Vagina (tissue), 2 donors: ENCODE results near the gene CERS2.

Experiments used
- POLR2AphosphoS5 ChIP-seq, 2 donors: sonication (generic); formaldehyde crosslinking; IDR thresholded peaks; one replicate each; pipeline ENCODE4 v1.9.0; 2017; ENCODE audit warnings: antibody characterized with exemption in 2 of 2, mild to moderate bottlenecking in 2 of 2, low read depth in 1 of 2; ENCODE audit not compliant: insufficient read depth in 1 of 2
- TF ChIP-seq, protein P1 (sequence below), 3 experiments: fragments of 450-650 bp in 2 of 3; fragments of 200-600 bp in 1 of 3; sonication (generic) in 1 of 3; IDR thresholded peaks; one replicate each; pipeline ENCODE4 v1.5.1; 2017 to 2019; ENCODE audit warnings: antibody characterized with exemption in 3 of 3, mild to moderate bottlenecking in 2 of 3, moderate library complexity in 2 of 3

GRCh38 chr1:150999051-150999674 lies 24.5 kb upstream of the CERS2 start:
- TF ChIP-seq, protein P1, sequence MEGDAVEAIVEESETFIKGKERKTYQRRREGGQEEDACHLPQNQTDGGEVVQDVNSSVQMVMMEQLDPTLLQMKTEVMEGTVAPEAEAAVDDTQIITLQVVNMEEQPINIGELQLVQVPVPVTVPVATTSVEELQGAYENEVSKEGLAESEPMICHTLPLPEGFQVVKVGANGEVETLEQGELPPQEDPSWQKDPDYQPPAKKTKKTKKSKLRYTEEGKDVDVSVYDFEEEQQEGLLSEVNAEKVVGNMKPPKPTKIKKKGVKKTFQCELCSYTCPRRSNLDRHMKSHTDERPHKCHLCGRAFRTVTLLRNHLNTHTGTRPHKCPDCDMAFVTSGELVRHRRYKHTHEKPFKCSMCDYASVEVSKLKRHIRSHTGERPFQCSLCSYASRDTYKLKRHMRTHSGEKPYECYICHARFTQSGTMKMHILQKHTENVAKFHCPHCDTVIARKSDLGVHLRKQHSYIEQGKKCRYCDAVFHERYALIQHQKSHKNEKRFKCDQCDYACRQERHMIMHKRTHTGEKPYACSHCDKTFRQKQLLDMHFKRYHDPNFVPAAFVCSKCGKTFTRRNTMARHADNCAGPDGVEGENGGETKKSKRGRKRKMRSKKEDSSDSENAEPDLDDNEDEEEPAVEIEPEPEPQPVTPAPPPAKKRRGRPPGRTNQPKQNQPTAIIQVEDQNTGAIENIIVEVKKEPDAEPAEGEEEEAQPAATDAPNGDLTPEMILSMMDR (IDR thresholded peaks at IDR 0.05) = no peak
- TF ChIP-seq POLR2AphosphoS5 (IDR thresholded peaks at IDR 0.05; ENCODE audit: insufficient read depth in 1 of 2, low read depth in 1 of 2) = no peak
